ENCODE data around the gene KCTD10.

KCTD10 gene

GRCh38 chr12:109489955-109490565, 13.0 kb upstream of the KCTD10 start:
- FAIRE-seq (no peak), DNase-seq (ENCODE audit: insufficient read length, low spot score) (no peak)
- no peak for TF ChIP-seq CTCF (IDR thresholded peaks at IDR 0.05; ENCODE audit: insufficient read depth, missing control alignments)

- DNase-seq (ENCODE audit: insufficient read length, low spot score) (no peak), FAIRE-seq (no peak)
- no peak for TF ChIP-seq CTCF (IDR thresholded peaks at IDR 0.05; ENCODE audit: insufficient read depth, missing control alignments)
Observed at GRCh38 chr12:109489016-109489954, 12.2 kb upstream of the KCTD10 start.

- TF ChIP-seq CTCF (IDR thresholded peaks at IDR 0.05; ENCODE audit: insufficient read depth, missing control alignments): no peak
- FAIRE-seq (no peak), DNase-seq (ENCODE audit: insufficient read length, low spot score) (no peak)
Observed at GRCh38 chr12:109488051-109488665, 11.1 kb upstream of the KCTD10 start.

- FAIRE-seq (no peak), DNase-seq (ENCODE audit: insufficient read length, low spot score) (no peak)
- no peak for TF ChIP-seq CTCF (IDR thresholded peaks at IDR 0.05; ENCODE audit: insufficient read depth, missing control alignments)
Observed at GRCh38 chr12:109487181-109488050, 10.3 kb upstream of the KCTD10 start.

GRCh38 chr12:109485201-109485600, 8.1 kb upstream of the KCTD10 start:
- DNase-seq (ENCODE audit: insufficient read length, low spot score): no peak
- FAIRE-seq: no peak
- no peak for TF ChIP-seq CTCF (IDR thresholded peaks at IDR 0.05; ENCODE audit: insufficient read depth, missing control alignments)

- DNase-seq (ENCODE audit: insufficient read length, low spot score) (no peak), FAIRE-seq (no peak)
- no peak for TF ChIP-seq CTCF (IDR thresholded peaks at IDR 0.05; ENCODE audit: insufficient read depth, missing control alignments)
Observed at GRCh38 chr12:109483346-109483745, 6.2 kb upstream of the KCTD10 start.

Data from D721Med (cell line).